Mucosa of descending colon (tissue), 3 donors: ENCODE results near the gene LAMC2. TPM values are rescaled to one million over a fixed set of nuclear protein-coding genes. Genes with fewer than 3 reads are reported as not detected.
A peak's percentile ranks its signal among the peaks of the same experiment; 100 is the strongest.

Source experiments
- ATAC-seq: fragments of 200-7000 bp; cut with Tn5 transposase; one replicate; pipeline ENCODE4 v1.9.1; 2020; ENCODE audit warnings: mild to moderate bottlenecking, moderate library complexity
- DNase-seq, 3 donors: peaks; one replicate each; pipeline ENCODE4 v3.0.0-alpha.2; 2020
- H3K36me3 ChIP-seq: fragments of 200-600 bp; one replicate; pipeline ENCODE4 v1.8.0; 2021; ENCODE audit warnings: low read depth, mild to moderate bottlenecking
- H3K4me1 ChIP-seq: fragments of 200-600 bp; one replicate; pipeline ENCODE4 v1.8.0; 2021; ENCODE audit warnings: low read depth, mild to moderate bottlenecking
- H3K4me3 ChIP-seq: fragments of 200-600 bp; one replicate; pipeline ENCODE4 v1.8.0; 2021; ENCODE audit warnings: mild to moderate bottlenecking
- H3K9me3 ChIP-seq: fragments of 200-600 bp; one replicate; pipeline ENCODE4 v1.8.0; 2021; ENCODE audit warnings: mild to moderate bottlenecking
- intact Hi-C, 2 donors: fragments of 100-400 bp; cut with DNase I in 1 of 2; cut with micrococcal nuclease in 1 of 2; formaldehyde crosslinking; loops; one replicate each; pipeline versions ENCODE4 v1.11.0 to v1.11.1; 2022; cut with DNase I, micrococcal nuclease
- total RNA-seq, 3 donors: library from RNA; stranded (reverse); fragmentation: NEBNext Ultra II Directional in 2 of 3; extraction: Animal tissue kit (Norgen Biotek cat#: 25700) in 2 of 3; gene quantifications; one replicate each; pipeline versions ENCODE4 v1.2.1 to v1.2.4, GENCODE V29; 2021 to 2023
- TF ChIP-seq, protein P1 (sequence below): fragments of 200-600 bp; IDR thresholded peaks from one replicate; pipeline ENCODE4 v1.8.0; 2022; ENCODE audit warnings: antibody characterized with exemption, mild to moderate bottlenecking
- donor health status: DM: no; HTN: no; CAD: no; lungs with moderate emphysema.
- donor health status: DM: no; HTN: no; CAD: no.
- donor health status: DM: no; HTN: yes; CAD: no.

LAMC2 gene
- total RNA-seq, 3 donors from 2014 or later, result 16.3 to 36.9 (median 31.0) TPM

DNA sequence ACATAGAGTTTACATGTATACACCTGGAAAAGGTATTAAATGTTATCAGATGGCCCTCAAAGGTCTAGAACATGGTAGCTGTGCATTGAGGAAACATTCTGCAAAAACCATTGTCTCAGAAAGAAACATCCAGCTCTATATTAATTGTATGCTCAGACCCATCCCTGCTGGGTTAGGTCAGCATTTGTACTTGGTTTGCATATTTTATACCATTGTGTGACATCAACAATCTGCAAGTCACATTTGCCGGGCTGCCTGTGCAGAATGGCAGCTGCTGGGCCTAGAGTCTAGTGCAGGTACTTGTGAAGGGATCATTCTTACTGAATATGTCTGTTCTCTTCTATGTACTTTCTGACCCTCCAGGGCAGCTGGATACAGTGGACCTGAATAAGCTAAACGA is 43.9 kb upstream of the LAMC2 start:
- DNase-seq, result no peak
- no peaks in the 10 kb centered on the region for H3K9me3 ChIP-seq
- no peak overlapping the region for H3K4me3 ChIP-seq
- peaks cover 12% of the 10 kb centered on the region for H3K4me1 ChIP-seq
- intact Hi-C loops, result no loop called here
- no peak for ATAC-seq
- TF ChIP-seq, protein P1, sequence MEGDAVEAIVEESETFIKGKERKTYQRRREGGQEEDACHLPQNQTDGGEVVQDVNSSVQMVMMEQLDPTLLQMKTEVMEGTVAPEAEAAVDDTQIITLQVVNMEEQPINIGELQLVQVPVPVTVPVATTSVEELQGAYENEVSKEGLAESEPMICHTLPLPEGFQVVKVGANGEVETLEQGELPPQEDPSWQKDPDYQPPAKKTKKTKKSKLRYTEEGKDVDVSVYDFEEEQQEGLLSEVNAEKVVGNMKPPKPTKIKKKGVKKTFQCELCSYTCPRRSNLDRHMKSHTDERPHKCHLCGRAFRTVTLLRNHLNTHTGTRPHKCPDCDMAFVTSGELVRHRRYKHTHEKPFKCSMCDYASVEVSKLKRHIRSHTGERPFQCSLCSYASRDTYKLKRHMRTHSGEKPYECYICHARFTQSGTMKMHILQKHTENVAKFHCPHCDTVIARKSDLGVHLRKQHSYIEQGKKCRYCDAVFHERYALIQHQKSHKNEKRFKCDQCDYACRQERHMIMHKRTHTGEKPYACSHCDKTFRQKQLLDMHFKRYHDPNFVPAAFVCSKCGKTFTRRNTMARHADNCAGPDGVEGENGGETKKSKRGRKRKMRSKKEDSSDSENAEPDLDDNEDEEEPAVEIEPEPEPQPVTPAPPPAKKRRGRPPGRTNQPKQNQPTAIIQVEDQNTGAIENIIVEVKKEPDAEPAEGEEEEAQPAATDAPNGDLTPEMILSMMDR, result no peak
- no peaks in the 10 kb centered on the region for H3K36me3 ChIP-seq

DNA sequence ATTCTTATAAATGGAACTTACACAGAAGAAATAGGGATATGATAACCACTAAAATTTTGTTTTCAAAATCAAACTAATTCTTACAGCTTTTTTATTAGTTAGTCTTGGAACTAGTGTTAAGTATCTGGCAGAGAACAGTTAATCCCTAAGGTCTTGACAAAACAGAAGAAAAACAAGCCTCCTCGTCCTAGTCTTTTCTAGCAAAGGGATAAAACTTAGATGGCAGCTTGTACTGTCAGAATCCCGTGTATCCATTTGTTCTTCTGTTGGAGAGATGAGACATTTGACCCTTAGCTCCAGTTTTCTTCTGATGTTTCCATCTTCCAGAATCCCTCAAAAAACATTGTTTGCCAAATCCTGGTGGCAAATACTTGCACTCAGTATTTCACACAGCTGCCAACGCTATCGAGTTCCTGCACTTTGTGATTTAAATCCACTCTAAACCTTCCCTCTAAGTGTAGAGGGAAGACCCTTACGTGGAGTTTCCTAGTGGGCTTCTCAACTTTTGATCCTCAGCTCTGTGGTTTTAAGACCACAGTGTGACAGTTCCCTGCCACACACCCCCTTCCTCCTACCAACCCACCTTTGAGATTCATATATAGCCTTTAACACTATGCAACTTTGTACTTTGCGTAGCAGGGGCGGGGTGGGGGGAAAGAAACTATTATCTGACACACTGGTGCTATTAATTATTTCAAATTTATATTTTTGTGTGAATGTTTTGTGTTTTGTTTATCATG is 42.3 kb upstream of the LAMC2 start:
- TF ChIP-seq, protein P1, result no peak

DNA sequence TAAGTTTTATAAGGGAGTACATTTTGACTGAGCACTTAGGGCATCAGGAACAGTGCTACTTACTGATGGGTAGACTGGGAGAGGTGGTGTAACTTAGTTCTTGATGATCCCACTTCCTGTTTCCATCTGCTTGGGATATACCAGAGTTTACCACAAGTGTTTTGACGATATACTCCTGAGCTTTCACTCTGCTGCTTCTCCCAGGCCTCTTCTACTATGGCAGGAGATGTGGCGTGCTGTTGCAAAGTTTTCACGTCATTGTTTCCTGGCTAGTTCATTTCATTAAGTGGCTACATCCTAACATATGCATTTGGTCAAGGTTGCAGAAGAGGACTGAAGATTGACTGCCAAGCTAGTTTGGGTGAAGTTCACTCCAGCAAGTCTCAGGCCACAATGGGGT is 41.3 kb upstream of the LAMC2 start:
- no peaks in the 10 kb centered on the region for H3K9me3 ChIP-seq
- intact Hi-C loops, result no loop called here
- no peak overlapping the region for H3K4me3 ChIP-seq
- no peaks in the 10 kb centered on the region for H3K36me3 ChIP-seq
- ATAC-seq (no peak), DNase-seq (no peak)
- TF ChIP-seq, protein P1, result no peak
- peaks cover 5% of the 10 kb centered on the region for H3K4me1 ChIP-seq

More for the DNA sequence above, 42.3 kb upstream of the LAMC2 start:
- Histone ChIP-seq H3K4me1 (peaks cover 12% of the 10 kb centered on the region), H3K4me3 (no peak overlapping the region), H3K36me3 (no peaks in the 10 kb centered on the region), H3K9me3 (no peaks in the 10 kb centered on the region)
- intact Hi-C loops, result no loop called here
- no peak for ATAC-seq
- DNase-seq, result no peak

DNA sequence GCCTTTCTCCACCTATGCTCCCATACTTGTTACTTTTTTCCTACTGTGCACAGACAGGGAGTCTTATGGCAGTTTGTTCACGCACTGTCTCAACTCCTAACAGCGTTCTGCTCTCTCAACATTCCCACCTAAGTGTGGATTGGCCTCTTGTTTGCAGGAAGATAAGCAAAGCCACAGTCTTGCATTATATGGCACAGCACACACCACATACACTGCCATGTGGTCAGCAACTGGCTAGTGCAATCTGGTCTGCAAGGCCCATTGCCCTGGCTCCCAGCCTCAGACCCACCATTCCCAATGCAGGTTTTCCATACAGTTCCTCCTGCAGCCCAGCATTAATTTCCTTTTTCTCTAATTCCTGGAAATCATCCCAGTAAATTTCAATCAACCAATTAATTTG is 38.3 kb upstream of the LAMC2 start:
- Histone ChIP-seq H3K36me3 (no peaks in the 10 kb centered on the region), H3K9me3 (no peaks in the 10 kb centered on the region), H3K4me1 (no peaks in the 10 kb centered on the region), H3K4me3 (no peak overlapping the region)
- TF ChIP-seq, protein P1, result no peak
- DNase-seq, result no peak
- intact Hi-C loops, result no loop called here
- no peak for ATAC-seq

DNA sequence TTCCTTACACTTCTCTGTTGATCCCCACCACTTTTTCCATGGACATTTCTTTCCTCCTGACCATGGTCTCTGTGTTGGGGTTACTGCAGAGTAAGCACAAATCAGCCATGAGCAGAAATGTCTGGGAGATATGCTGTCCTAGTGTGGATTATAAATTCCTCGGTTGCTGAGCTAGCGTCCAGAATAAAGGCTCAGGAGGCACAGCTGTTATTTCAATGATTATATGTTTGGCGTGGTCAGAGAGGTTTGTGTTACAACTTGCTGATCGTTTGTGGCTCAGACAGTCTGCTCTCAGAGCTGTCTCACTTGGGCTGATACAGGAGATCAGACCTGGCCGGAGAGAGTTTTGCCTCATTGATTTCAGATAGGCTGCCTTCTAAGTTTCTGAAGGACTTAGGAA is 37.5 kb upstream of the LAMC2 start:
- ATAC-seq (peak; percentile 51), DNase-seq (no peak)
- TF ChIP-seq, protein P1, result no peak
- Histone ChIP-seq H3K36me3 (no peaks in the 10 kb centered on the region), H3K9me3 (no peaks in the 10 kb centered on the region), H3K4me3 (no peak overlapping the region), H3K4me1 (no peaks in the 10 kb centered on the region)
- intact Hi-C loops, result no loop called here
